WI38 (cell line): ENCODE measurements around the gene EIF4B.
"Not testable (repeated sequence)": the region's sequence is repeated elsewhere in the genome, so short reads cannot be mapped to it uniquely, and the experiment has no call there.

ENCODE experiments used
- H3K4me3 ChIP-seq: 2 replicates; pipeline ENCODE4 v1.5.1; 2011; ENCODE audit warnings: low read depth, mild to moderate bottlenecking, control low read depth, low read length
- CTCF ChIP-seq: IDR thresholded peaks from 2 replicates; pipeline ENCODE4 v1.5.1; 2012; ENCODE audit warnings: low read depth, mild to moderate bottlenecking, control low read depth, low read length

EIF4B gene

GRCh38 chr12:53004178-53004577, 2.1 kb upstream of the EIF4B start:
- TF ChIP-seq CTCF: no peak
- H3K4me3 ChIP-seq: no peak overlapping the region

- no peak for TF ChIP-seq CTCF
- no peak overlapping the region for H3K4me3 ChIP-seq
Observed at GRCh38 chr12:53004582-53004981, 1.7 kb upstream of the EIF4B start.

- TF ChIP-seq CTCF: no peak
- H3K4me3 ChIP-seq: peak overlapping the region; percentile 100
Observed at GRCh38 chr12:53005215-53005985, 856 bp upstream of the EIF4B start.

GRCh38 chr12:53006810-53007309, 604 bp downstream of the EIF4B start:
- TF ChIP-seq CTCF: no peak
- H3K4me3 ChIP-seq: peak overlapping the region; percentile 100

GRCh38 chr12:53007343-53007742, 1.1 kb downstream of the EIF4B start:
- no peak for TF ChIP-seq CTCF
- peak overlapping the region; percentile 100 for H3K4me3 ChIP-seq

- H3K4me3 ChIP-seq: not testable (repeated sequence)
Observed at GRCh38 chr12:53008760-53009159, 2.5 kb downstream of the EIF4B start.

GRCh38 chr12:53010955-53011354, 4.7 kb downstream of the EIF4B start:
- H3K4me3 ChIP-seq: no peak overlapping the region
- TF ChIP-seq CTCF: no peak

GRCh38 chr12:53011889-53012288, 5.6 kb downstream of the EIF4B start:
- TF ChIP-seq CTCF: no peak
- H3K4me3 ChIP-seq: no peak overlapping the region
